ENCODE results near the gene GPR84.

The GPR84 gene

DNA sequence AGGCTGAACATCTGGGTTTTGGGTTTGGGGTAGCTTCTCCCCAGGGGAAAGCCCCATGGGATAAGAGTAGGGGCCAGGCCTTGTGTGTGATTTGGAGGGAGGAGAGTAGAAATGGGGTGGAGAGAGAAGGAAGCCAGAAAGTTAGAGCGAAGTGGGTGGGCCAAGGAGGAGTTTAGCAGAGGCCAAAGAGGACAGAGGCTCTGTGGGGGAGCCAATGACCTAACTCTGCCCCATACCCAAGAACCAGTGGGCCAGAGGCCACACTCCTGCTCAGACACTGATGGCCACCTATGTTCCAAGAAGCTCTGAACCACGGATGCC is 10.9 kb upstream of the GPR84 start:
- peaks cover 100% of the 10 kb centered on the region for H3K36me3 Mint-ChIP-seq (ENCODE audit: low read depth)
- H3K4me1 Mint-ChIP-seq (ENCODE audit: low read depth): peaks cover 94% of the 10 kb centered on the region
- H3K27me3 Mint-ChIP-seq: no peaks in the 10 kb centered on the region
- intact Hi-C loops (cut with micrococcal nuclease): no loop called here
- no peak overlapping the region for H3K4me3 Mint-ChIP-seq
- H3K27ac Mint-ChIP-seq: peak overlapping the region; percentile 18
- H3K9me3 Mint-ChIP-seq: no peaks in the 10 kb centered on the region

DNA sequence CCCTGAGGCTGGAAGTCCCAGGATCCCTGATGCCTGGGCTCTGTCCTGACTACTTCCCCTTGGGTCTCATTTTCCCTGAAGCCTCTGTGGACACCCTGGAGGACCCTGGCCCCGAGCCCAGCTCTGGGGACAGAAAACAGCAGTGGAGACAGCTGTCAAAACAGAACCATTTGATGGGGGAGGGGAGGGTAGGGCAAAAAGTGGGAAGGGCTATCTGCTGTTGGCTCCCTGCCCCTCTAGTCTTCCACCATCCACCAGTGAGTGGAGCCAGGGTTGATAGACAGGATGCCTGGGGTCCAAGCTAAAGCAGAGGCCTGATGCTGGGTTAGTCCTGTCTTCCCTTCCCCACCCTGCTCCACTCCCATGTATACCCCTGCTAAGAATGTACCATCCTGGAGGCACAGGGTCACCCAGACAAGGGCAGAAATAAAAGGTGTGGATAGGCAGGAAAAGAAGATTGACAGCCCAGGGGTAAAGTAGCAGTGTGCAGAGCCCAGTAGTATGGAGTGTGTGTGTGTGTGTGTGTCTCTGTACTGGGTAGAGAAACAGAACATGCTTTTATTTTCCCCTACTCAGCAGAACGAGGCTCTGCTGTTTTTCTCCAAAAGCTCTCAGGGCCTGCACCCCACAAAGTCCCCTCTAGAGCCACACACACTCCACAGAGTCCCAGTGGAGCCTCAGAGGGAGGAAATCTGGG is 10.4 kb upstream of the GPR84 start:
- Mint-ChIP-seq H3K9me3 (no peaks in the 10 kb centered on the region), H3K36me3 (ENCODE audit: low read depth) (peaks cover 100% of the 10 kb centered on the region), H3K4me1 (ENCODE audit: low read depth) (peaks cover 94% of the 10 kb centered on the region), H3K27me3 (no peaks in the 10 kb centered on the region), H3K27ac (peak overlapping the region; percentile 18), H3K4me3 (no peak overlapping the region)
- intact Hi-C loops (cut with micrococcal nuclease): no loop called here

DNA sequence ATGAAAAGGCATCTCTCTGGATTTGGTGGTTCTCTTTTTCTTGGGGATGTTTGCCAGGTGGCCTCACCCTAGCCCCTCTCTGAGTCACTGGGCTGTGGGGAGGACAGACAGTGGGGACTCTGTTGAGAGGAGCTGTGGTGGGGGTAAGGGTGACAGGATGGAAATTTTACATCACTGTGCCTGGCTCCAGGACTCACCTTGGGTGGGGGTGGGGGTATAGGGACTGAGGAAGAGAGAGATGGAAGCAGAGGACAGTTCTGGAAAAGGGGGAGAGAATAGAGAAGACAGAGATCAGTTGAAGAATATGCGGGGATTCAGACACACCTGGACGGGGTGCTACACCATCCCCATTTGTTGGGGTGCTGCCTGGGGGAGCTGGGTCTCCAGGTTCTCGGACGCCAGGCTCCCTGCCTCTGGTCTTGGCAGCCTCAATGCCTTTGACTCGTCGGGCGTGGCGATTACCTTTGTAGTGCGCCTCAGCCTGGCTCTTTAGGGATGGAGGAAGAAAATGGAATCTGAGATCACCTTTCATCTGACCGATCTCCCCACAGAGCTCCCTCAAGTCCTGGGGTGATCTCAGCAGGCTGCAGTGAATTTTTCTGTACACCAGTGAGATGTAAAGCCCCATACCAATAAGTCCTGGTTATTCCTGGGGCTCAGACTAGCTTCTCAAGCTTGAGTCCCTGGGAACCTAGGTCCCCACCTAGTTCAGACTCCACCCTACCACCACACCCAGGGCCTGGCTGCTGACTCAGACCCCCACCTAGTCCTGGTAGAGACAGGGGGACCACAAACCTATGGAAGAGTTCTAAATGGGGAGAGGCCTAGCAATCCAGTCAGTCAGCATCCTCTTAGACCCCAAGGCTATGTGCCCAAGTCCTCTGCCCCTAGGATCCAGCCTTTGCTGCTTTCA is 9.6 kb upstream of the GPR84 start:
- H3K27ac Mint-ChIP-seq: peak overlapping the region; percentile 1
- no peaks in the 10 kb centered on the region for H3K9me3 Mint-ChIP-seq
- no peak overlapping the region for H3K4me3 Mint-ChIP-seq
- peaks cover 100% of the 10 kb centered on the region for H3K36me3 Mint-ChIP-seq (ENCODE audit: low read depth)
- H3K4me1 Mint-ChIP-seq (ENCODE audit: low read depth): peaks cover 96% of the 10 kb centered on the region
- H3K27me3 Mint-ChIP-seq: no peaks in the 10 kb centered on the region
- intact Hi-C loops (cut with micrococcal nuclease): no loop called here

DNA sequence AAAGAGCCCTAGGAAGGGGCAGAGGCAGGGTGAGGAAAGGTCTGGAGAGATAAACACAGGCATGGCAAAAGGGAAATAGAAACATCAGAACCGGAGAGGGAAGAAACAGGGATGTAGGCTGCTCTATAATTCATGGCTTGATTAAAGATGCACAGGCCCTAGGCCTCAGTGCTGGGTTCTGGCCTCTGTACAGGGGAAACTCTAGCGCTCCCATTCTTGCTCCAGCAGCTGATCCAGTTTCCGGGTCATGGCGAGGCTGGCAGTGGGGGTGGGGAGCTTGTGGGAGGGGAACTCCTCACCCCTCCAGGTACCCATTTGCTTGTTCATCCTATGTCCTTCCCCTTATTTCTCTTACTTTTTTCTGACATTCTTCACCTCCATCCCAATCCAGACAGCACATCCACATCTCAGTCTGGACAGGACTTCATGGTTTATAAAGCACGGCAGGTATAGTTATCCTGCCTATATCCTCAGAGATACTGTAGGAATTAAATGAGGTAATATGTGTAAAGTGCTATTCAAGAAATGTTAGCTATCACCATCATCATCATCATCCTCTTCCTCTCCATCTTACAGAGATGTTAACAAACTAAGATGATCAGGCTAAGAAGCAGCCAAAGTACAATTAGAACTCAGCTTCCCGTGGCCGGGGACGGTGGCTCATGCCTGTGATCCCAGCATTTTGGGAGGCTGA is 8.0 kb upstream of the GPR84 start:
- Mint-ChIP-seq H3K4me1 (ENCODE audit: low read depth) (peaks cover 96% of the 10 kb centered on the region), H3K4me3 (no peak overlapping the region), H3K27me3 (no peaks in the 10 kb centered on the region), H3K36me3 (ENCODE audit: low read depth) (peaks cover 85% of the 10 kb centered on the region), H3K27ac (no peak overlapping the region), H3K9me3 (no peaks in the 10 kb centered on the region)
- intact Hi-C loops (cut with micrococcal nuclease): no loop called here

DNA sequence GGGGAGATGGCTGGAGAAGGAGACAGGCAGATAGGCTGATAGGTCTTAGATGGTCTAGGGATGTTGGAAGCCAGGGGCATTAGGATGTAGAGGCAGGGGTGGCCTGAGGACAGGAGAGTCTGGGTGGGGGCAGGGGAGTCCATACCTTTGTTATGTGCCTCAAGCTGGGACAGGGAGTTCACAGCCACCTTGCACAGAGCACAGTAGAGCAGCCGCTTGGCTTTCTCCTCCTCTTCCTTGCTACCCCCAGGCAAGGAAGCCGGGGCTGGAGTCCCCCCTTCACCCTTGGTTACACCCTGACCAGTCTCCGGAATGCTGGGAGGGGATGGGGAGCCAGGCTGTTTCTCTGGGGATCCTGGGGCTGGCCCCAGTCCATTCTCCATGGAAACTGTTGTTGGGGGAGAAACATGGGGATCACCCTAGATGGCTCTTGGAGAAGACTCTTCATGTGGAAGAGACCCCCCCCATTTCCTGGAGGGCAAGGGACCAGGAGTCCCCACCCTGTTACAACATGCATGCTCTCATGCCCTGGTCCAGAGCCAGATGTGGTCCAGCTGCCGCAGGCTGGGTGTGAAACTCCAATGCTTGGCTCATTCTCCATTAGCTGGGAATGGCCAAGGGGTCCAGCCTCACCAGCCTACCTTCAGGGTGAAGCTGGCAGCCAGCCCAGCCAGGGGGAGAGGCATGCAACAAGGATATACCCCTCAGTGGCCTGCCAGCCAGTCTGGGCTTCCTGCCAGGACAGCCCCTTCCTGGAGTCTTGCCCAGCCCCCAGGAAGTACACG is 7.2 kb upstream of the GPR84 start:
- peaks cover 77% of the 10 kb centered on the region for H3K36me3 Mint-ChIP-seq (ENCODE audit: low read depth)
- H3K4me1 Mint-ChIP-seq (ENCODE audit: low read depth): peaks cover 94% of the 10 kb centered on the region
- no peaks in the 10 kb centered on the region for H3K27me3 Mint-ChIP-seq
- no peak overlapping the region for H3K27ac Mint-ChIP-seq
- intact Hi-C loops (cut with micrococcal nuclease): no loop called here
- no peaks in the 10 kb centered on the region for H3K9me3 Mint-ChIP-seq
- H3K4me3 Mint-ChIP-seq: no peak overlapping the region

DNA sequence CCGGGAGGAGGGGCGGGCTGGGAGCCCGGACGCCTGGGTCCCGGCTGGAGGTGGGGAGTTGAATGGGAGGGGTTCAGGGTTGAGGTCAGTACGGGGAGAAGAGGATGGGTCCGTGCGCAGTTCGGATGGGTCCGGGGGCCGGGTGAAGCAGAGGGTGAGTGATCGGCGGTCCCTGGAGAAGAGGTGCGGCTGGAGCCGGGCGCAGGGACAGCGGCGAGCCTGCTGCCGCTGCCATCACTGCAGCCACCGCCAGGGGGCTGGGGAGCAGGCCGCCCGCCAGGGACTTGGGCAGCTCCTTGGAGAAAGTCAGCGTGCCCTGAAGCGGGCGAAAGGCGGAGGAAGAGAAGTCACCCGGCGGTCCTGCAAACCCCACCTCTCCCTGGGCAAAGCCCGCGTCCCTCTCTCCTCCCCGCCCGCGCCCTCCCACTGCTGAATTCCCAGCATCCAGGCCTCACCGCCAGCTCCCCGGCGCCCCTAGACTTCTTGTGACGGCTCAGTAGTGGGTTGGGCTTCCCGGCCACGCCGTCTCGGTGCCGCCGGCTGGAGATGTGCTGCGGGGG is 6.0 kb upstream of the GPR84 start:
- Mint-ChIP-seq H3K27ac (no peak overlapping the region), H3K4me3 (no peak overlapping the region), H3K4me1 (ENCODE audit: low read depth) (peaks cover 81% of the 10 kb centered on the region), H3K9me3 (no peaks in the 10 kb centered on the region), H3K36me3 (ENCODE audit: low read depth) (peaks cover 65% of the 10 kb centered on the region), H3K27me3 (no peaks in the 10 kb centered on the region)
- intact Hi-C loops (cut with micrococcal nuclease): no loop called here

DNA sequence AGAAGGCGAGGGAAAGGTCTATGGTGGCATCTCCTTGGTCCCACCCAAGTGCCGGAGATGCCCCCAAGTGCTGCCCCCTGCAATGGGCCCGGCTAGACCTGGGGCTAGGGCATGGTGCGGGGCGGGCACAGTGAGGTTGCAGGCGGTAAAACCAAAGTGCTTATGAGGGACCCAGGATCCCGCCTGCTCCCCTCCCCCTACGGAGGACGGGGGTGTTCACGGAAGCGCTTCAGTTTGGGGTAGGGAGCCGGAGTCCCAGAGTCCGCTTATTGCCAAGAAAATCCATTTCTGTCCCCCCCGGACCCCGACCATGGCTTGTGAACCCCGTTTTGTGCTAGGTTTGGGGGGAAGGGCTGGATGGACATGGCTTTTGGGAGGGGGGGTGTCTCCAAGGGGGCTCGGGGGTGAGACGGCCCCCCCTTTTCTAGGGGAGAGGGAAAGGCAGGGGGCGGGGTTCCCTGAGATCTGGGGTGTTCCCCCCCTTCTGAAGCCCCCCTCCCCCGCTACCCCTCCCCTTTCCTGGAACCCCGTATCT is 5.4 kb upstream of the GPR84 start:
- Mint-ChIP-seq H3K9me3 (no peaks in the 10 kb centered on the region), H3K27me3 (no peaks in the 10 kb centered on the region), H3K4me3 (no peak overlapping the region), H3K27ac (peak overlapping the region; percentile 58), H3K4me1 (ENCODE audit: low read depth) (peaks cover 80% of the 10 kb centered on the region), H3K36me3 (ENCODE audit: low read depth) (peaks cover 59% of the 10 kb centered on the region)
- intact Hi-C loops (cut with micrococcal nuclease): loop anchor here (2.0 to 5.0 kb wide), 3 partner anchors 33 to 75 kb away; partner anchors contain the start of gene COPZ1

DNA sequence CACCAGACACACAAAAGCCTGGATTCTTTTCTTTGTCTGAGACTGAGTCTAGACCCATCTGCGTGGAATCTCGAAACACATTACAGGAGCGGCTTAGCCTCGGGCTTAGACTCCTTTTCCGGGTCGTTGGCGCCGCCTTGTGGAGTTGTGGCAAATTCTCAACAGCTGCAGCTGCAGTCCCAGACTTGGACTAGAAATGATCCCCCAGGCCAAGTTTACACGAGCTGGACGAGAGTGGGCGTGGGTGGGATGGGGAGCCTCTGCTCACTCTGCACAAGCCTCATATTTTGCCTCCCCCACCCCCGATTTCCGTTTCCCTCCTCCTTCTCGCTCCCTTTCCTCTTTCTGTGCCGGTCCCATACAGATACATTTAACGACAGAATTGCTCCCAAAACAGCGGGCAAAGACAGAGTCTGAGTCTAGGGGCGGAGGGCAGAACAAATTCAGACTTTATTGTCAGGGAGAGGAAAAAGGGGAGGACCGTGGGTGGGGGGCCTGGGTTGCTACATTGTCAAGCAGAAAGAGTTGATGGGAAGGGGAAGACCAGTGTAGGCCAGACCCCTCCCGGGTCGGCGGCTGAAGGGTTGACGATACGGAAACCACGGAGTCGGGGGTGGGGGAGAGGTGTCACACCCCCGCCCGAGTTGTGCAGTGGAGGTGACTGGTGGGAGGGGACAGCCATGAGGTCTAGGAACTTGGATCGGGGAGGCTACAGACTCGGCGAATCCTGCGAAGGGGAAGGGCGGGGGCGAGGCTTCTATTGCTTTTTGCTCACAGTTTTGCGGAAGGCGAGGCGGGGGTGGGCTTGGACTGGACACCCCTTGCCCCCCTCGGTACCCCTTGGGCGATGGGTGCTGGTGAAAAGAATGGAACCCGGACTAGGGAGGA is 4.7 kb upstream of the GPR84 start:
- H3K36me3 Mint-ChIP-seq (ENCODE audit: low read depth): peaks cover 52% of the 10 kb centered on the region
- H3K4me3 Mint-ChIP-seq: peak overlapping the region; percentile 18
- H3K27ac Mint-ChIP-seq: peak overlapping the region; percentile 58
- no peaks in the 10 kb centered on the region for H3K9me3 Mint-ChIP-seq
- intact Hi-C loops (cut with micrococcal nuclease): loop anchor here (2.0 to 5.0 kb wide), 3 partner anchors 32 to 74 kb away; partner anchors contain the start of gene COPZ1
- H3K27me3 Mint-ChIP-seq: no peaks in the 10 kb centered on the region
- H3K4me1 Mint-ChIP-seq (ENCODE audit: low read depth): peaks cover 80% of the 10 kb centered on the region

DNA sequence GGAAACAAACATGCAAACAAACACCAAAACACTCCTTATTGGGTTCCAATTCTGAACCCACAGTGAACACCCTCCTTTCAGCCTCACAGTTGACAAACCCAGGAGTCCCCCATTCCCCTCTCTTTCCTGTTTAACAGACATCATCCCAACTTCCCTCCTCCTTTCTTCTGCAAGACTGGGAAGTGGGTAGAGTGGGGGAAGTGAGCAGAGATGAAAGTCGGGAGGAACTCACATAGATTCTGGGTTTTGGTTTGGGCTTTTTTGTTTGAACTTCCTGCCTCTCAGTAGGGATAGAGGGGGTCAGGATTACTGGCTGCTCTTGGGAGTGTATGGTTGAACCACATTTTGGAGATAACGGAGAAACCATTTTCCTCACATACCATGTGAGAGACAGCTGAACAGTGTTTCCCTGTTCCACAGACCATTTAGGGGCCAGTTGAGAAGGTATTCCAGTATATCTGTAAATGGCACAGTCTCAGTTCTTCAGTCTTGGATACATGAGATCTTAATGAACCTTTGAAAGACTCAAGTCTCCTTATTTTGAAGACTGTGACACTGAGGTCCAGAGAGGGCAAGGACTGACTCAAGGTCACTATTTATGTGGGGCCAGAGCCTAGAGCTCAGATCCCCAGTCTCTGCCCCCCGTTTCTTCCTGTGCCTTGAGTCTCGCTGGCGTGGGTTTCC is 3.9 kb upstream of the GPR84 start:
- no peaks in the 10 kb centered on the region for H3K9me3 Mint-ChIP-seq
- H3K4me1 Mint-ChIP-seq (ENCODE audit: low read depth): peaks cover 80% of the 10 kb centered on the region
- peak overlapping the region; percentile 2 for H3K4me3 Mint-ChIP-seq
- peaks cover 44% of the 10 kb centered on the region for H3K36me3 Mint-ChIP-seq (ENCODE audit: low read depth)
- peak overlapping the region; percentile 58 for H3K27ac Mint-ChIP-seq
- H3K27me3 Mint-ChIP-seq: no peaks in the 10 kb centered on the region
- intact Hi-C loops (cut with micrococcal nuclease): loop anchor here (2.0 to 5.0 kb wide), 3 partner anchors 31 to 73 kb away; partner anchors contain the start of gene COPZ1

DNA sequence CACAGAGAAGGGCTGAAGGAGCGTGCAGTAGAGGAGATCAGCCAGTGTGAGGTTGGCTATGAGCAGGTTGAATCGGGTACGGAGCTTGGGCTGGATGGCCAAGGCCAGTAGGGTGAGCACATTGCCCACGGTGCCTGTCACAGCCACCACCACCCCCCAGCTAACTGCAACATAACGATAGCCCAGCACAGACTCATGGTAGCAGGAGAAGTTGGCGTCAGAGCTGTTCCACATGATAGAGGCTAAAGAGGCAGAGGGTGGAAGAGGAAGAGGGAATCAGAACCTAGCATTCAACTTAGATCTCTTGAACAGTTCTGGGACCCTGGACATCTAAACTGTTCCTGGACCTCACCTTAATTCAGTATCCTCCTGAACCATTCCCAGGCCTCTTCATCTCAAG is 668 bp downstream of the GPR84 start:
- peak overlapping the region; percentile 30 for H3K4me3 Mint-ChIP-seq
- H3K27me3 Mint-ChIP-seq: no peaks in the 10 kb centered on the region
- intact Hi-C loops (cut with micrococcal nuclease): loop anchor here (5.0 kb wide), 1 partner anchor 141 kb away; no protein-coding TSS in a partner anchor
- H3K4me1 Mint-ChIP-seq (ENCODE audit: low read depth): peaks cover 55% of the 10 kb centered on the region
- no peaks in the 10 kb centered on the region for H3K9me3 Mint-ChIP-seq
- no peaks in the 10 kb centered on the region for H3K36me3 Mint-ChIP-seq (ENCODE audit: low read depth)
- peak overlapping the region; percentile 72 for H3K27ac Mint-ChIP-seq

DNA sequence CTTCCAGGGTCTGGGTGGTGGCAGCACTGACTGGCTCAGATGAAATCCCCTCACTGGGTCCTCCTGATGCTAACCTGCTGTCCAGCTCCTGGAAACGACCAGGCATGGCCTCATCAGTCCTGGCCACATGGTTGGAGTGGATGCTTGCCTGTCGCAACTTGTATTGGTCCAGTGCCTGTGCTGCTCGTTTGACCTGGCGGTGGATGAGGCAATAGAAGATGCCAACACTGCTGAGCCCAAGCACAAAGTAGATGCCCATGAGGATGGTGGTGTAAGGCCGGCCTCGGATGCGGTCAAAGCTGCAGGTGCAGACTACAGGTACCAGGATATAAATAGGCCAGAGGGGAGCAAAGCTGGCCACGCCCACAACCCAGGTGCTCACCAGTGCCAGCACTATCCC is 1.2 kb downstream of the GPR84 start:
- H3K27ac Mint-ChIP-seq: peak overlapping the region; percentile 72
- intact Hi-C loops (cut with micrococcal nuclease): loop anchor here (5.0 kb wide), 1 partner anchor 141 kb away; no protein-coding TSS in a partner anchor
- H3K36me3 Mint-ChIP-seq (ENCODE audit: low read depth): no peaks in the 10 kb centered on the region
- H3K27me3 Mint-ChIP-seq: no peaks in the 10 kb centered on the region
- H3K4me3 Mint-ChIP-seq: peak overlapping the region; percentile 30
- H3K4me1 Mint-ChIP-seq (ENCODE audit: low read depth): peaks cover 49% of the 10 kb centered on the region
- no peaks in the 10 kb centered on the region for H3K9me3 Mint-ChIP-seq

Measured in dendritic cell treated with granulocyte-macrophage colony-stimulating factor and Interleukin-4, amounts not matched to agents 40 ng/mL and 50 ng/mL, for 4 days (primary cell).